NOMO-1 treated with DMSO at 0.1 percent for 48 hours (cell line): ENCODE data around the gene TEX261.
"Not testable (repeated sequence)": the region's sequence is repeated elsewhere in the genome, so short reads cannot be mapped to it uniquely, and the experiment has no call there.

ENCODE experiments used
- DNase-seq: peaks from one replicate; lab custom pipeline; 2025; ENCODE audit not compliant: unreplicated experiment; lab: John Stamatoyannopoulos, UW

Gene TEX261

DNA sequence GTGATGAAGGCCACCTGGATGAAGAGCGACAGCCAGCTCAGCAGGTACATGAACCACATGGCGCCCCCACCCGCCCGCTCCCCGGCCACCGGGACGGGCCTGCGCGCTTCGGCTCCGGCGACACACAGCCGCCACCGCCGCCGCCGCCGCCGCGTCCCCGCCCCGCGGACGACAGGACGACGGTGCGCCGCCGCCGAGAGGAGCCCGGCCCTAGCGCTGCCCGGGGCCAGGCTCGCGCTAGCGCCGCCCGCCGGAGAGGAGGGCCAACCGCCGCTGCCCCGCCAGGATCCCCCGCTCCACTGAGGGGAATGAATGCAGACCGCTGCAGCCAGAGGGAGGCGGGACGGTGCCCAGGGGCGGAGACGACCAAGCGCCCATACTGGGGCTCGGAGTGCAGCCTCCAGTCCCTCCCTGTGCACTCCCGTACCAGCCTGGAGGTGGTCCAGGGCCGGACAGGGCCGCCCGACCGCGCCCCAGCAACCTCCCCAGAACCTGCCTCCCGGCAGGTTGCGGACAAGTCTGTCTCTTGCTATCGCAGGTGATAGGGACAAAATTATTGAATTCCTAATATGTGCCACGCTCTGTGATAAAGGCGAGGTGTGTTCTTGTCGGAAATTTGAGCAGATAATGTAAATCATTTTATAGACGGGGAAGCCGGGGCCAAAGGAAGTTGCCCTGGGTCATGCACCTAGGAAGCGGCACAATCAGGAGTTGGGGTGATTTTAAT, at the start of gene TEX261:
Gene TEX261, minus strand, starts transcription at position 175 of the 727 bp plus-strand sequence. Its CDS starts 116 bp downstream, at position 59.
- DNase-seq, result peak; percentile 87

DNA sequence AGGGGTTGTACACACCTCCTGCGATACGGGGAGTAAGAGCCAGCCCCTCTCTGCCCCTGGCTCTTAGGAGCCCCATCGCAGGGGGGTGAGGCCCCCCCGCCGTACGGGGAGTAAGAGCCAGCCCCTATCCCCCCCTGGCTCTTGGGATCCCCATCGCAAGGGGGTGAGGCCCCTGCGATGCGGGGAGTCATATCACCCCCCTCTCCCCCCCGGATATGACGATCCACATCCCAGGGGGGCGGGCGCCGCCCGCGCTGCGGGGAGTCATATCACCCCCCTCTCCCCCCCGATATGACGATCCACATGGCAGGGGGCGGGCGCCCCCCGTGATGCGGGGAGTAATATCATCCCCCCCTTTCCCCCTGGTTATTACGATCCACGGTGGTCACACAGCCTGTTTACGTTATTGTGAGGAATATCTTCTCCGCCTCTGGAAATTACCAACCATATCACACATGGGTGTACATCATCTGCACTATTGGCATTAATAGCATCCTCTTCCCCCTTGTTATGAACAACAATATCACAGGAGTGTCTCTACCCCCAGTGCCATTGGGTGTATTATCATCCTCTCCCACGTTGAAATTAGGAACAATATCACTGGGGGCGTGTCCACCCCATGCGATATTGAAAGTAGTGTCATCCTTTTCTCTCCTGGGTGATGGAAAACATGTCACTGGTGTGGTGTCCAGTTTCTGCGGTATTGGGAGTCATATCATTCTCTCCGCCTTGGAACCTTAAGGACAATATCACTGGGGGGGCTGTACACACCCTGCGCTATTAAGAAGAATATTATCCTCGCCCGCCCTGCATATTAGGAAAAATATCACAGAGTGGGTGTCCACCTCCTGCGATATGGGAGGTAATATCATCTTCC, 49.1 kb upstream of the TEX261 start:
- peak; percentile 16 for DNase-seq

DNA sequence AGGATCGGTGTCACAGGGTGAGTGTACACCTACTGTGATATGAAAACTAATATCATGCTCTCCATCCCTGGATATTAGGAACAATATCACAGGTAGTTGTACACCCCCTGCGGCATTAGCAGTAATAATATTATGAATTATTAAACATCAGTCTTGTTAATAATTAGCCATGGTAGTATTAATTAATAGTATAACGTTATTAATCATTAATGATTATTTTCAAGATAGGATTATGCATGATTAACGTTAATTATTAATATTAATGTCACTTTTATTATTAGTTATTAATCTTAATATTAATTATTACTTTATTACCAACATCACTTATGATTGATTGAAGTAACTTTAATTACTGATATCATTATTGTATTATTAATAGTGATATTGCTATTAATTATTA, 47.6 kb upstream of the TEX261 start:
- no peak for DNase-seq

DNA sequence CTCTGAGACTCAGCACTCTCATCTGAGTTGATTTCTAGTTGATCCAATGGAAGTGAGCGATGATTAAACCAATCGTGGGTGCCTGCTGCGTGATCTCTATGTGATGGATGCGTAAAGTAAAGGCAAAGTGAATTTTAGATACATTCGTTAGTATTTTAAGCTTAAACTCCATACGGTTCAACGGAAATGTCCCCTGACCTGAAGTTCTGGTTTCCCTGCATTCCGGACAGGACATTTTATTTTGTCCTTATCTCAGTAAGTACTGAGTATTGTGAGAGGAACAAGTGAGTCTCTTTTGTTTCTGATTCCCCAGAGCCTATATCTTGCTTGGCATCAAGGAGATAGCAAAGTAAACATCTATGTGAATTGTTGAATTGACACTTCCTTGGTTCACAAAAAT, 41.6 kb upstream of the TEX261 start:
- DNase-seq, result not testable (repeated sequence)

DNA sequence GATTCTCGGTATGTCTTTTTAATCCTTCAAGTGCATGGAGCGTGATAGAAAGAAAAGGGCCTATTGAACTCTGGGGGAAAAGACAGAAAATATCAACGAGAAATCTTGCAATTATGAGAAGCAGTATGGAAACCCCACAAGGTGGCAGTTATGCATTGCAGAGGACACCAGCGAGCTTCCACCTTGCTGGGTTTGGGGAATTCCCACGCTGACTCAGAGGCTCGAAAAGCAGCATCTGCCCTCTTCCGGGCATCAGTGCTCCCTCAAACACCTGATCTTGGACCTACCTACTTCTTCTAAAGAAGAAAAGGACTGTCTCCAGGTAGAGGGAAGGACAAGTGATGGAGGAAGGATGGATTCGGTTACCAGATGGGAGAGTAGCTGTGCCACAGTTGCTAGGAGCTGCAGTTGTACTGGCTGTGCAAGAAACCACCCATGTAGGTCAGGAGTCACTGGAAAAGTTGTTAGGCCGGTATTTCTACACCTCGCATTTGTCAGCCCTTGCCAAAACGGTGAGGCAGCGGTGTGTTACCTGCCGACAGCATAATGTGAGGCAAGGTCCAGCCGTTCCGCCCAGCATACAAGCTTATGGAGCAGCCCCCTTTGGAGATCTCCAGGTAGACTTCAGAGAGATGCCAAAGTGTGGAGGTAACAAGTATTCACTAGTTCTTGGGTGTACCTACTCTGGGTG, 29.0 kb upstream of the TEX261 start:
- DNase-seq, result not testable (repeated sequence)

DNA sequence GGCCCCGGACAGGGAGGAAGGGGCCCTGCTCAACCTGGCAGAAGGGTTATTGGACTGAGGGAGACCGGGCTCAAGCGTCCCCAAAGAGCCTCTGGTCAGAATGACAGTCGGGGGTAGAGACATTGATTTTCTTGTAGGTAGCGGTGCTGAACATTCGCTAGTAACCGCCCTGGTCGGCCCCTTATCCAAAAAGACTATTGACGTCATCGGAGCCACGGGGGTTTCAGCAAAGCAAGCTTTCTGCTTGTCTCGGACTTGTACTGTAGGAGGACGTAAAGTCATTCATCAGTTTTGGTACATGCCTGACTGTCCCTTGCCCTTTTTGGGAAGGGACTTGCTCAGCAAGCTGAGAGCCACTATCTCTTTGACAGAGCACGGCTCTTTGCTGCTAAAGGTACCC, 26.7 kb upstream of the TEX261 start:
- not testable (repeated sequence) for DNase-seq

DNA sequence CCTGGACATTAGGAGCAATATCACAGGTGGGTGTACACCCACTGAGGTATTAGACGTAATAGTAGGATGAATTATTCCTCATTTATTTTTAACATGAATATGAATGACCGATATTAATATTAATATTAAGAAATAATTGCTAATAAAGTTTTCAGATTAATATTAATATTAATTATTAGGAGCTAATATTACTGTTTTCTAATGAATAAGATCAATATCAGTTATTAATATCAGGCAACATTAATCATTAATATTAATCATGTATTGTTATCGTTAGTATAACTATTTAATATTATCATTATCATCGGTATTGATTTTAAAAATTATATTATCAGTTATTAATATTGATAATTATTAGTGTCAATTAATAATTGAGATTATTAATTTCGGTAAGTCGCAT, 25.3 kb upstream of the TEX261 start:
- DNase-seq, result not testable (repeated sequence)

DNA sequence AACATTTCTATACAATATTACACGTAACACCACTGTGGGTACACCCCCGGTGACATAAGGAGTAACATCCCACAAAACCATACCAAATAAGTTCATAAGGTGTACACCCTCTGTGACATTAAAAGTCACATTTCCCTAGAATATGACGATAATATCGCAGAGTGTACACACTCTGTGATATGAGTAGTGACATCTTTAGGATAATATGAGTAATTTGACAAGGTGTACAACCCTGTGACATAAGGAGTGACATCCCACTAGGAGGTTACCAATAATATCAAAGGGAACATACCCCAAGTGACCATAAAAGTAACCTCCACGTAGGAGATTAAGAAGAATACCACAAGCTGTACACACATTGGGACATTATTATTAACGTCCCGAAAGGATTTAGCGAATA, 24.0 kb upstream of the TEX261 start:
- DNase-seq, result no peak

DNA sequence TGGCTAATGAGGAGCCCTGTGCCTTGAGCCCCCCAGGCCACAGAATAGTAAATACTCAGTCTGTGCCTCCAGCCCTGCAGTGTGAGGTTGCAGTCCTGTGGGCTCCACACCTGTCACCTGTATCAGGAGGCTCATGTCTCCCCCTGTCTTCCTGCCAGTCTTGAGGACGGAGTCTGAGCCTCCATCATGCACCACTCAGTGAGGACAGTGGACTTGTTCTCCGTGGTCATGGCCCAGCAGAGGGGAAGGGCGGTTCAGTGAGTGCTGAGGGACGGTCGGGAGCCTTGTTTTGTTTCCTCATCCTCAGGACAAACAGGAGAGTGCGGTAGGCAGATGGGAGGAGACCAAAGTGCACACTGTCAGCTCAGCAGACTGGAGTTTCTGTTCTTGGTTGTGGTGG, 17.1 kb upstream of the TEX261 start:
- DNase-seq, result not testable (repeated sequence)

DNA sequence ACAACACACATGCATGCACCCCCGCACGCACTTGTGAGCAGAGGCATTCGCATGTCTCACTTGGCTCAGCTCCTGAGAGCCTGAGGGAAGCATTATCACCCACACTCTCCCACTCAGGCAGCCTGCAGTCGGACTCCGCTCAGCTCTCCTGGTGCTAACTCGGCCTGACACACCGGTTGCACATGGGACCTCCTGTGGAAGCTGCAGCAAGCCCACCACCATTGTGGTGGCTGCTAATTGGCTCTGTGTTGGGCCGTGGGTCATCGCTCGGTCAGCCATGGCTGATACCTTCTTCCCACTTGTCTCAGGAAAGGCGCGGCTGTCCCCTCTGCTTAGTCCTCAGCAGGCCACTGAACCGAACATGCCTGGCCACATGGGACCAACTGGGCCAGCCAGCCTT, 13.7 kb upstream of the TEX261 start:
- no peak for DNase-seq

DNA sequence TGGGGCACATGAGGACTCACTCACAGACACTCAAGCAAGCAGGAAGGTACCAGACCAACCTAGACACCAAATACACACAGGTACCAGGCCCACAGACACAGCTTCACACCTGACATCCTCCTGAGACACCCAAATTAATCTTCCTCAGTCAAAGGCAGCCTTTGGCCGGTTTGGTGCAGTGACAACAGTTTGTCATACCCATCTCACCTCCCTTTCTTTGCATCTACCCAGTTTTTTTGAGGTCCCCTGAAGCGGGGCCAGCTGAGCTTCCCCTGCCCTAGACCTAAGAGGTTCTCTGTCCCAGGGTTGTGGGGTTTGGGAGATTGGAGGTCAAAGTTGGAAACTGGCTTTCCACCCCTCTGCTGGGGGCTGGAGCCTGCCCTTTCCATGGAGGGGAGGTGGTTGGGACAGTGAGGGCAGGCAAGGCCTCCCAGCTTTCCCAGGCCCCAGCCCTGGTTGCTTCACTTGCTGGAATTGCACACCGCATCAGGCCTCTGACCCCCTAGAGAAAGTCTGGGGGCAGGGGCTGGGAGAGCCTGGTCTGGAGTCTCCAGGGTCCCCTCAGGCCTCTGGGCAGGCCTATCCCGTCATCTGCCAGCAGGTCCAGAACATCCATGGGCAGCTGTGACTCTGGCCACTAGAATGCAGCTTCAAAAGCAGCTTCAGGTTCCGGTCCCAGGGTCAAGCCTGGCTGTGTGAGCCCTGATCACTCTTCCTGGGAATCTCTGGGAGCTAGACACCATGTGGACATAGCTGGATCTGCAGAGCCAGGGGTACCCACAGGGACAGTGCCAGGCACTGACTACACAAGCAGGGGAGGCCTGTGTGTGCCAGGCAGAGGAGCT, 12.5 kb upstream of the TEX261 start:
- no peak for DNase-seq

DNA sequence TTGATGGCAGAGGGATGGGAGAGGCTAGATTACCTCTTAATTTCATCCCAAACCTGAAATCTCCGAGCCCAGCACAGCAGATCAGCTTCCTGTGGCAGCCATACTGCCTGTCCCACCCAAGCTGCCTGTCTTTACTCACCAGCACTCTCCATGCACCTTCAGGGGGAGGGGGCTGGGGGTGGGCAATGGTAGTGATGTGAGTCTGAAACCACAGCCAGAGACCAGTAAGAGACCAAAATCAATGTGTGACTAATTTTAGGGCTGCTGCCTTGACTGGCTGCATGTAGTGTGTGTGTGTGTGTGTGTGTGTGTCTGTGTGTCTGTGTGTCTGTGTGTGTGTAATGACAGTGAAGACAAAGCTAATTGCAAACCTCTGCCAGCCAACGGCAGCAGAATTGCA, 11.7 kb upstream of the TEX261 start:
- DNase-seq, result no peak

DNA sequence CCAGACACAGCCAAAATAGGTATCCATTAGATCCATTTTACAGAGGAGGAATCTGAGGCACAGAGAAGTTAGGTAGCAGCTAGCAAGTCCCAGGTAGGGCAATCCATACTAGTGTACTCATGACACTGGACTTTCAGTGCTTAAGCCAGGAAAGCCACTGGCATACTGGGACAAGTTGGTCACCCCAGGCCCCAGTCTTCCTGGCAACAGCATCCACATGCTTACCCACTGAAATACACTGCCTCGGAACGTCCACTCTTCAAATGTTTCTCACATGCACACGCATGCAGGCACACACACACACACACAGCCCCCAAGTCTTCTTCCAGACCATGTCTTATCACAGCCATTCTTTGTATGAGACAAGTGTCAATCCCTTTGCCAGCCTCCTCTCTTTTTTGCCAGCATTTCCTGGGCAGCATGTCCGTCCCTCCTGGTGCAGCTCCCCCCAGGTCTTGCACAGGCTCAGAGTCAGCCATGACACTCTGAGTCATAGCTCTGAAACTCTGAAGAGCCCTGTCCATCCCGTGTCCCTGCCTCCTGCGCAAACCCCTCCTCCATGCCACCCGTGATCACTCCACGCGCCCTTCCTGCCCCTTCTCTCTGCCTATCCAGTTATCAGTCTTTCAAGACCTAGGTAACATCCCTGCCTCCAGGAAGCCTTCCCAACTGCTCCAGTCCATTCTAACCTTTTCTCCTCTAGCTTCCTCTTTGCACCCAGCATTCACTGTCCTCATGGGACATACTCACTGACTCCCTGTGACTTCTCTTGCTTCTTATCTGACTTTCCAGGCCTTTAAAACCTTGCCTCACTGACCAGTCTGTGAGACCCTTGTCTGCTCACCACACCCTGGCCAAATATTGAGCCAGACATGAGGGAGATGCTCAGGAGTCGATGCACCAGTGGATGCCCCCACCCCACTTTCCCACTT, 10.9 kb upstream of the TEX261 start:
- no peak for DNase-seq

DNA sequence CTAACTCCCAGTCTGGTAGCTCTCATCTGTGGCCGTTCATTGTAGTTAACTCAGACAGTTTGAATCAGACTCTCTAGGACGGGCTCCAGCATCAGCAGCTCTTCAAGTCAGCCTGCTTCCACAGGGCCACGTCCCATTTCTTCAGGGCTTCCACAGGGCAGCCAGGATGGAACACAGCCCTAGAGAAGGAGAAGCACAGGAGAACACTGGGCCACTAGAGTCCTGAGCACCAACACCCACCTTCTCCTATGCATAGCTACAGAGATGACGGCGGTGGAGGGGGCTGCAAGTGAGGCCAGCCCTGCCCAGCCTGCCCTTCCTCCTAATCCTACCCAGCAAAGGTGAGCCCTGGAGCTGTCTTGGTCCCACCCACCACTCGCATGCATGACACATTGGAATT, 10.2 kb upstream of the TEX261 start:
- DNase-seq, result no peak

DNA sequence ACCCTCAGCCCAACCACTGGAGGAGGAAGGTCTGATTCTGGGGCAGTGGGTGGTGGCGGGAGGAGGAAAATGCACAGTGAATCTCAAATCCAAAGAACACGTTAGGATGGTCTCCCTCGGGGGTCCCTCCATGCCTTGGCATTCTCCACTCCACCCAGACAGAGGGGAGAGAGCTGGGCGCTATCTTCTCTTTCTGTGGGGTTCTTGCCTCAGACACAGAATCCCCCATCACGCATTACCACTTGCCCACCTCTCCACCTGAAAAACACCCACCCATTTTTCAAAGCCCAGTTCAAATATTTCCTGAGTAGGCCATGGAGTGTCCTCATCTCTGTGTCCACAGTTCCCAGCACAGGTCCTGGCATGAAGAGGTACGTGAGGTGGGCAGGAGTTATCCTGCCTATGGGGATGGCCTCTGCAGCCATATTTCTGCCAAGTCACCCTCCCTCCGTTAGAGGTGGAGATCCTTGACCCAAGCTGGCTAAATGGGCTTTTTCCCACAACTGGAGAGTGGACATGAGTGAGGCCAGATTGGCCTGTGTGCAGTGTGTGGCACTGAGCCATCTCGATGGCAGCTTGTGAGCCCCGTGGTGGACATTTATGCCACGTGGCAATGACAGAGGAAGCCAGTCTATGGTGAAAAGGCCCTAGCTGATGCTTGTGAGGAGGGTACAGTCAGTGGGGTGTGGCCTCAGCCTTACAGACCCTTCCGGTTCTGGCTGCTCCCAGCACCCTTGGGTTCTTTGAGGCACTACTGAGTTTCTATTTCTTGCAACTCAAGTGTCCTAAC, 9.5 kb upstream of the TEX261 start:
- no peak for DNase-seq

DNA sequence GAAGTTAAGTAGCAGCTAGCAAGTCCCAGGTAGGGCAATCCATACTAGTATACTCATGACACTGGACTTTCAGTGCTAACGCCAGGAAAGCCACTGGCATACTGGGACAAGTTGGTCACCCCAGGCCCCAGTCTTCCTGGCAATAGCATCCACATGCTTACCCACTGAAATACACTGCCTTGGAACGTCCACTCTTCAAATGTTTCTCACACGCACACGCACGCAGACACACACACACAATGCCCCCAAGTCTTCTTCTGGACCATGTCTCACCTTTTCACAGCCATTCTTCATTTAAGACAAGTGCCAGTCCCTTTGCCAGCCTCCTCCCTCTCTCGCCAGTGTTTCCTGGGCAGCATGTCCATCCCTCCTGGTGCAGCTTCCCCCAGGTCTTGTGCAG, 8.7 kb upstream of the TEX261 start:
- no peak for DNase-seq

DNA sequence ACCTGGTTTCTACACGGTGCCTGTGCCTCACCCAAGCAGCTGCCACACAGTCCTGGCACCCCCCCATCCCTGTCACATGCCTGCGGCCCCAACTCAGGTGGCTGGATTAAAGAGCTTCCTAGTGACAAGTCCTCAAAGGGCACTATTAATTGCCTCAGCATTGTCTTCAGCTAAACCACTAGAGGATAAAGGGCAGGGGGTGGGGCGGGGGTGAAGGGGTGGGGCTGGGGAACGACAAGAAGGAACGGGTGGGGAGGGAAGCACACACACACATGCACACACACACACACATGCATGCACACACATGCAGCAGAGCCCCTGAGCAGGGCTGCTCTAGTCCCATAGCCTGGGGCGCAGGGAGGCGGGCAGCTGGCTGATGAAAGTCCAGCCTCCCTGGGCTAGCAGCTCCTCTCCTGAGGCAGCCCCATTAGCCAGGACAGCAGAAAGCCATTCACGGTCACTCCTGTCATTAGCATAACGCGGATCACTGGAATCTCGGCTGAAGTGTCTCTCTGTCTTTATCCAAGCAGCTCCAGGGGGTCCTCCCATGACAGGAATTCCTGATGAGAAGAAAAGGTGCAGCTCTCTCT, 7.4 kb upstream of the TEX261 start:
- no peak for DNase-seq

DNA sequence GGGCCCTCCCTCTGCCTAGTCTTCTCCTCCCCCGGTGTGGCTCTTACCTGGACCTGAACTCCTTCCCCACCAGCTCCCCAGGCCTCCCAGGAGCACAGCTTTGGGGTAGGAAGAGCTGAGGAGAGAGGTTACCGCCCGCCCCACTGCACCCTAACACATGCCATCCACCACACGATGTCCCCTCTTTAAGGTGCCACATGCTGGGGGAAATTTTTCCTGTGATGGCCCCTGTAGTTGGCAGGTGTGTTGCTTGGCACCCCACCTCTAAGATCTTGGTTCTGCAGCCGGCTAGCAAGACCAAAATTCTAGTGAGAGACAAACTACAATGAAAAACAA, 6.9 kb upstream of the TEX261 start:
- DNase-seq, result no peak
